GM21381 (cell line): ENCODE data around the gene ARIH2.

Experiments used
- ATAC-seq: cut with Tn5 transposase; IDR thresholded peaks from one replicate; pipeline ENCODE4 v1.9.1; 2021; ENCODE audit warnings: mild to moderate bottlenecking, moderate library complexity; ENCODE audit not compliant: unreplicated experiment

Gene ARIH2

GRCh38 chr3:49018707-49019006 is 100.0 kb downstream of the ARIH2 start:
- ATAC-seq = no peak

- no peak for ATAC-seq
These were observed 101.3 kb downstream of the ARIH2 start for GRCh38 chr3:49019941-49020329.

DNA sequence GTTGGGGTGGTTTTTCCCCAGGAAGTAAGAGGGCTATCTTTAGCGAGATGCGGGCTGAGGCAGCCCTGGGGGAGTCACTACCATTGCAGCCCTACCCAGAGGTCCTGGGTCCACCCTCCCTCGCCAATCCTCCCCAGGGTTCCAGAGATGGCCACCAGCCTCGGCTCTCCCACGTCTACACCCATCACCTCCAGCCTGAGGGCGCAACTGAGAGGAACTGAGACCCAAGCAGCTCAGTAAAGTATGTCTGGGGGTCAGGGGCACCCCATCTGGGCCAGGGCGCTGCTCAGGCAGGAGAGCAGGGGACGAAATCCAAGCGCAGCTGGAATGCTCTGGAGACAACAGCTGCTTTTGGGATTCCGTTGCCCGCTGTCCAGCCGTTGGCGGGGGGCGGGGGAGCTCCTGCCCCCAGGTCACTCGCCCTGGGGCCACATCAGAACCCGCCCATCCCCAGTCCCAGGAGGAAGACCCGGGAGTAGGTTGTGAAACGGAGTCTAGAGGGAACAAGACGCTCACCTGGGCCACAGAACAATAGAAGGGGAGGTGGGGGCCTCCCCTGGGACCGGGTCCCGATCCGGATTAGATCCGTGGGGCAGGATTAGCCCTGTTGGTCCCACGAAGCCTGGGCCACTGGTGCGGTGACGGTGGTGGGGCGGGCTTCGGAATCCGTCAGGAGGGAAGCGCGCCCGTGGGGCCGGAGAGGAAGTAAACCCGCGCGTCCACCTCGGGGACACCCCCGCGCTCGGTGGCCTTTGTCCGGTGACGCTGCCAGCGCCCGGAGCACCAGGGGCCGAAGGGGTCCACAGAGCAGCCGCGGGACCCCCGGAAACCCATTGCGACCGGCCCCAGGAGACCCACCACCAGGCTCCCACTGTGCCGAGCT is 101.9 kb downstream of the ARIH2 start:
- ATAC-seq = peak; percentile 2

- ATAC-seq = peak; percentile 45
These were observed 102.7 kb downstream of the ARIH2 start for GRCh38 chr3:49021213-49021812.

DNA sequence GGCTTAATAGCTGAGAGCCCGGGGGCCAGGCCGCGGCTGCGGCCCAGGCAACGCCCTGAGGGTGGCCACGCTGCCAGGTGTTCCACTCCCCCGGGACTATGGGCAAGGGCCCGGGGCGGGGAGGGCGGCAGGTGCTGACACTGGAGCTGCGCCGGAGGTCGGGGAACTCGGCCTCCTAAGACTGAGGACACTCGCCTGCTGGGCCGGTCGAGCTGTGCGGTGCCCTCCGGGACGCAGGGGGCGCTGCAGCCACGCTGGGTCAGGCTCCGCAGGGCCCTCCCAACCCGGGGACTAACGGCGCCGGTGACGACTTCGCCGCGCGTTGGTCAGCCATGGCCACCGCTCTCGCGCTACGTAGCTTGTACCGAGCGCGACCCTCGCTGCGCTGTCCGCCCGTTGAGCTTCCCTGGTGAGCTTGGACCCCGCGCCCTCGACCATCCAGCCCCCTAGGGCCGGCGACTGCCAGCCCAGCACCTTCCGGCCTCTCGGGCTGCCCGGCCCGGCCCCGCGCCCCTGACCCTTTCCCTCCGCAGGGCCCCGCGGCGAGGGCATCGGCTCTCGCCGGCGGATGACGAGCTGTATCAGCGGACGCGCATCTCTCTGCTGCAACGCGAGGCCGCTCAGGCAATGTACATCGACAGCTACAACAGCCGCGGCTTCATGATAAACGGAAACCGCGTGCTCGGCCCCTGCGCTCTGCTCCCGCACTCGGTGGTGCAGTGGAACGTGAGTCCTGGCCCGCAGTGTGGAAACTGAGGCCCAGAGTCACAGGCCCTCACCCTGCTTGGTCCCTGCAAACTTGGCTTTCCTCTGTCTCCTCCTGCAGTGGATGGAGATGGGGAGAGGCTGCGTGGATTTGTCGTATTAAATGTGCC is 103.4 kb downstream of the ARIH2 start, which contains the start of gene NDUFAF3:
Gene NDUFAF3 (plus strand): TSS at position 309 of the 875 bp plus-strand sequence. CDS start 24 bp downstream, at position 333.
- ATAC-seq = peak; percentile 57

DNA sequence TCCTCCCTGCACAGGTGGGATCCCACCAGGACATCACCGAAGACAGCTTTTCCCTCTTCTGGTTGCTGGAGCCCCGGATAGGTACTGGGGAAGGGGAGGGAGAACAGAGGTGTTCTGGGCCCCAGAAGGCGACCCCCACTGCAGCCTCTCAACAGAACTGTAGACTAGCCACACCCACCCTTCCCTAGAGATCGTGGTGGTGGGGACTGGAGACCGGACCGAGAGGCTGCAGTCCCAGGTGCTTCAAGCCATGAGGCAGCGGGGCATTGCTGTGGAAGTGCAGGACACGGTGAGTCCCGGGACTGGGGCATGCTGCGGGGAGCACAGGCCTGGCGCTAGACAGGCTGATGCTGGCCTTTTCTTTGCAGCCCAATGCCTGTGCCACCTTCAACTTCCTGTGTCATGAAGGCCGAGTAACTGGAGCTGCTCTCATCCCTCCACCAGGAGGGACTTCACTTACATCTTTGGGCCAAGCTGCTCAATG is 104.1 kb downstream of the ARIH2 start:
- no peak for ATAC-seq

DNA sequence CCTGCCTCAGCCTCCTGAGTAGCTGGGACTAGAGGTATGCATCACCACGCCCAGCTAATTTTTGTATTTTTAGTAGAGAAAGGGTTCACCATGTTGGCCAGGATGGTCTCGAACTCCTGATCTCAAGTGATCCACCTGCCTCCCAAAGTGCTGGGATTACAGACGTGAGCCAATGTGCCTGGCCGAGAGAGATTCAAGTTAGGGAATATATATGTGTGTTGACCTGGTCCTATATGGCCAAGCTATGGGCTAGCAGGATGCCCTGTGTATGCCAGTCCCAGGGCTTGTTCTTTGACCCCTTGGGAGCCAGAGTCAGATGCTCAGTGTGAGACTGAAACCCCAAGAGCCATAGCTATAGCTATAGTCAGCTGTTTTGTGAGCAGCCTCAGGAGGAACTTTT is 105.1 kb downstream of the ARIH2 start:
- no peak for ATAC-seq

- no peak for ATAC-seq
These were observed 105.8 kb downstream of the ARIH2 start for GRCh38 chr3:49024449-49024848.

DNA sequence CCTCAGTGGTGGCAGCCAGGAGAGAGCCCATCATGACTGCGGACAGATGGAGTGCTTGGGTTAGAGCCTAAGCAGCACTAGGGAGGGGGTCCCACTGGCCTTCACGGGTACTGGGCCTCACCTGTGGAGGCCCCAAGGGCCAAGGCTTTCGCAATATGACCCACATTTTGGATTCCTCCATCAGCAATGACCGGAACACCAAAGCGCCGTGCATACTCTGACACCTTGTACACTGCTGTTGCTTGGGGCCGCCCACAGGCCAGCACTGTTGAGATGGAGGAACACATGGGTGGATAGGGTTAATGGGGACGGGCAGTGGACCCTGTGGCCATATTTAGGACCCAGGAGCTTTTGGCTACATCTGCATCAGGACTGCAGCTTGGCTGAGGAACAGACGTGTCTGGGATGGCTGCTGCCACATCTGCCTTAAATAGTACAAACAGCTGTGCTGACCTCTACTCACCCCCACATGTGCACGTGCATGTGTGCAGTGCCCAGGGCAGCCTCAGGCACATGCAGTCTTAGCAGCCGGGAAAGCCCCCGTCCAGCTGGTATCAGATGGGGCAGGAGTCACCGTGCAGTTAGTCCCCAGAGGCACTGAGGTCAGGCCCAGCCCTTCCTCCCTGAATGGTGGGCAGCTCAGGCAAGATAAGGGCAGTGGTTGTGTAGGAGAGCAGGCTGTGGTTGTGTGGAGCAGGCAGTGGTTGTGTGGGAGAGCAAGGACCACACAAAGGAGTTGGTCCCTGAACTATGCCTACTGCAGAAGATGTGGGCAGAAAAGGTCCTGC is 106.6 kb downstream of the ARIH2 start:
- no peak for ATAC-seq

- ATAC-seq = no peak
These were observed 107.3 kb downstream of the ARIH2 start for GRCh38 chr3:49025793-49026520.

- ATAC-seq = no peak
These were observed 107.9 kb downstream of the ARIH2 start for GRCh38 chr3:49026536-49026935.

- ATAC-seq = no peak
These were observed 109.0 kb downstream of the ARIH2 start for GRCh38 chr3:49027634-49028033.

DNA sequence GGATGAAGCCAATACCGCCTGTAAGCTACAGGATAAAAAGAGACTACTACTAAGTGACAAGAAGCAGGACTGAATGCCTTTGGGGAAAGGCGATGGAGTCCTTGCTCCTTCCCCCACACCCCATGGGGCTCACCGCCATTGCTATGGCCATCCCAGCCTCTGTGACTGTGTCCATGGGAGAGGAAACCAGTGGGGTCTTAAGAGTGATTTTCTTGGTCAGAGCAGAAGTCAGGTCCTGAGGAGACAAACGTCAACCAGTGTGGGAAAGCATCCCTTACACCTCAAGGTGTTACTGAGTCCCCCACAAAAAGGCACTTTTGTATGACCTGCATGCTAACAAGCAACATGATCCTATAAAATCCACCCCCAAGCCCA is 109.6 kb downstream of the ARIH2 start:
- ATAC-seq = no peak

DNA sequence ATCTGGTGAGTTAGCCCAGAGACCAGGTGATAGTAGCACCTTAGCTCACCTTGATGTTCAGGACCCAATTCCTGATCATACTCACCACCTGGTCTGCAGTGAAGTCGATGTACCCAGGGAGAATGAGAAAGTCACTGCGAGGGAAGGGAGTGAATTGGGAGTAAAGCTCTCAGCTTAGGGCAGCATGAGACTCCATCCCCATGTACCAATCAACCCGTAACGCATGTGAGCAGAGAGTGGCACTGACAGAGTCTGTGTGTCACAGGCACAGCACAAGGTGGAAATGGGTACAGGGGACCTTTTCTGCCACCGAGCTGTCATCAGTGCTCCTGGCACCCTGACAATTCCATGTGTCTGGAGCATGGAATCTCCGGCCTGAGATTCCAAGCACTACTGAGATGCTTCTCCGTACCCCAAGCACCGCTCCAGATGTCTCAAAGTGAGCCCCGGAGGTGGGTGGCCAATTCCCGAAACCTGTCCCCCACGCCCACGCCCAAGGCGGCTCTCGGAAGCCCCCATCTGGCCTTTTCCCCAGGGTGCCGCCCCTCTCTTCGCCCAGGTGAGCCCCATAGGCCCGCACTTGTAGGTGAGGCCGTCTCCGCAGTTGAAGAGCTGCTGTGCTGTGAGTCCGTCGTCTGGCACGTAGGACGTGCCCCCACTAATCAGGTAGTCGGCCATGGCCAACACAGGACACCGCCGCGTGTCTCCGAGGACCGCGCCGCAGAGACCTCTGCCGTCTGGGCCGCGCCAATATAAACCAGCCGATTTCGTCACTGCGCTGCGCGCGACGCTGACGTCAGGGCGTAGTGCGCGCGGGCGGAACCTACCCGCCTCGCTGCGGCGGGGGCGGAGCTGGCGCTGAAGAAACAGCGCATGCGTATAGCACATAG is 110.3 kb downstream of the ARIH2 start, which contains the start of gene IMPDH2:
Gene IMPDH2 (minus strand): TSS at position 726 of the 890 bp plus-strand sequence. CDS start 48 bp downstream, at position 678.
- peak; percentile 92 for ATAC-seq

DNA sequence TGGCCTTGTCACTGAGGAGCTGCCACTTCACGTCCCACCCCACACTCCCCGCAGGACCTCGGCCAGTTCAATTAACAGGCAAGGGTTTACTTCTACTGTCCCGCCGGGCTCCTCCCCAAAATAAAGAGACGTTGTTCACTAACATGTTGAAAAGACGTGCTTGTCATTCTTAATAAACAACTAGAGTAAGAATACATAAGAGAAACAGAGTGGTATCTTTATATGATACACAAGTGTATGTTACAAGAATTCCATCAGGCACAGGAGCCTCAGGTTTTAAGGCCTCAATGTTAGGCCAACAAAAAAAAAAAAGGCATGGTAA is 110.9 kb downstream of the ARIH2 start:
- no peak for ATAC-seq

DNA sequence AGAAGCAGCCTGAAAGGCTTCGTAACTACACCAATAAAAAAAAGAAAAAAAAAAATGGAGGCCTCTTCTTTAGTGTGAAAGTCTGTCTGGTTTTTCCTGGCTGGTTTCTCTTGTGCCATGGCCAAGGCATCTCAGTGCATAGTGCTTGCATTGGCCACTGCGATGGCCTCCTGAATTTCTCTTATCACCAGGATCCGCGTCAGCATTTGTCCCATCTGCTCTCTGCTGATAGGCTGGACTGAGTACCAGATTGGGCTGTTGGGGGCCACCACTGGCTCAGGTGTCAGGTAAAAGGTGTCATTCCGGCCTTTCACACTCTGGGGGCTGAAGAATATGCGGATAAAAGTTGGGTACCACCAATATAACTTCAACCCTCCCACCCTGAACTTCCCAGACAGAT is 111.7 kb downstream of the ARIH2 start:
- no peak for ATAC-seq

DNA sequence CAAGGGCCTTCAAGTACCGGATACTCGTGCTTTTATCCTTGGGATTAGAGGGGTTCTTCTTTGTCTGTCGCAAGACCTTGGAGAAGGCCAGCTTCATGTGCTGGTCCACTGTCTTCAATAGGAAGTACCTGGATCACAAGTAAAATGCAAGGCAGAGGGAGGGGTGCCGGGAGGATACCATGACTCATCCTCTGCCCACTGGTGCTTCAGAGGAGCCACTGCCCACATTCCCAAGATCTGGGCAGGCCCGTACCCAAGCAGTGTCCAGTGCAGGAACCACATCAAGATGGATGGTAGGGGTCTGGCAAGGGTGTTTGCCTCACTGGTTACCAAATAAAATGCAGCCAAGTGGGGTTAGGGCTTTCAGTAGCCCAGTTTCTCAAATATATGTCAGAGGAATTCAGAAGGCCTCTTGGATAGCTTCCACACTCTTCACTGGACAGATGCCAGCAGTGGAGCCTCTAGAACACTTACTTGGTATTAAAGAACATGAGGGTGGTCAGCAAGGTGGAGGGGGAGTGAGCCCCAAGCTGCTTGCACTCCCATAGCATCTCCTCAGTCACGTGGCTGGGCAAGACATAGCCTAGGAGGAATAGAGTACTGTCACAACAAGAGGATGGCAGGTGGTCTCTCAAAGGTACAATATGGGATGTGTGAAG is 114.1 kb downstream of the ARIH2 start:
- ATAC-seq = no peak

DNA sequence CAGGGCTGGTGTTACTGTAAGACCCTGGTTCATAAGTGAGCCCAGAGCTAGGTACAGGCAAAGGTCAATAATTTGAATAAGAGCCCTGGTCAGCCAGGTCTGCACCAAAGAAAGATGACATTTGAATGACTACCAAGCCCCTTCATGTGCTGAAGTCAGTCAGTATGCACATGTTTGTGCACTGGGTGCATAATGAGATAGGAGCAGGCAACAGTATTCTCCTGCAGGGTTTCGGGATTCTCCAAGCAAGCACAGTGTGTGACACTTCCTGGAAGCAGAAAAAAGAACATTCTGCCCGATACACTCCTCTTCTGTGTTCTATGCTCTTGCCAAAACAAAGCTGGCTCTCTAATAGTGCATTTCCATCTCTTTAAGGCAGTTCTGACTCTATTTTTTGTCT is 116.0 kb downstream of the ARIH2 start:
- ATAC-seq = no peak
